Tibial artery (tissue), 4 donors: Measurements from ENCODE around the gene BRD3OS.

ENCODE experiments used
- DNase-seq, 2 donors: peaks; one replicate each; pipeline ENCODE4 v3.0.0-alpha.2; 2019
- H3K27ac ChIP-seq, 2 donors: fragments of 200-600 bp; sonication (generic) in 1 of 2; 1 replicate in 1 of 2; 2 replicates in 1 of 2; pipeline ENCODE4 v1.5.1; 2018 to 2019; ENCODE audit warnings: mild to moderate bottlenecking in 1 of 2
- H3K27me3 ChIP-seq, 2 donors: fragments of 200-600 bp; sonication (generic) in 1 of 2; one replicate each; pipeline versions ENCODE4 v1.5.1 to v1.6.0; 2016 to 2019
- H3K36me3 ChIP-seq, 3 donors: fragments of 200-600 bp; sonication (generic) in 2 of 3; one replicate each; pipeline ENCODE4 v1.5.1; 2016 to 2019; ENCODE audit warnings: mild to moderate bottlenecking in 2 of 3
- H3K4me1 ChIP-seq, 4 donors: fragments of 200-600 bp; sonication (generic) in 2 of 4; 1 replicate in 3 of 4; 2 replicates in 1 of 4; pipeline ENCODE4 v1.5.1; 2016 to 2019
- H3K4me3 ChIP-seq, 2 donors: fragments of 200-600 bp; sonication (generic) in 1 of 2; 1 replicate in 1 of 2; 2 replicates in 1 of 2; pipeline ENCODE4 v1.5.1; 2018 to 2019; ENCODE audit warnings: mild to moderate bottlenecking in 2 of 2
- H3K9me3 ChIP-seq, 3 donors: fragments of 200-600 bp; sonication (generic) in 1 of 3; one replicate each; pipeline ENCODE4 v1.5.1; 2016 to 2019
- CTCF ChIP-seq, 2 experiments: fragments of 200-600 bp in 1 of 2; fragments of 450-650 bp in 1 of 2; IDR thresholded peaks; one replicate each; pipeline ENCODE4 v1.5.1; 2017 to 2019; ENCODE audit warnings: antibody characterized with exemption in 2 of 2, mild to moderate bottlenecking in 1 of 2, moderate library complexity in 1 of 2
- intact Hi-C: fragments of 100-400 bp; cut with DNase I; formaldehyde crosslinking; loops from one replicate; pipeline ENCODE4 v1.15.0; 2023; ENCODE audit warnings: low total_unique reads

Gene BRD3OS

GRCh38 chr9:134061019-134061687 is 35.9 kb downstream of the BRD3OS start:
- H3K4me1 ChIP-seq: peaks cover 0 to 98% (median 67%) of the 10 kb centered on the region in 4 donors
- H3K4me3 ChIP-seq: no peak overlapping the region
- intact Hi-C loops: no loop called here
- no peak for TF ChIP-seq CTCF (IDR thresholded peaks at IDR 0.05)
- H3K9me3 ChIP-seq: no peaks in the 10 kb centered on the region
- no peaks in the 10 kb centered on the region for H3K36me3 ChIP-seq
- no peak for DNase-seq
- H3K27me3 ChIP-seq: no peaks in the 10 kb centered on the region
- no peak overlapping the region for H3K27ac ChIP-seq

GRCh38 chr9:134061688-134062371 is 36.5 kb downstream of the BRD3OS start:
- Histone ChIP-seq H3K36me3 (no peaks in the 10 kb centered on the region), H3K4me3 (no peak overlapping the region), H3K9me3 (no peaks in the 10 kb centered on the region), H3K27me3 (no peaks in the 10 kb centered on the region), H3K27ac (no peak overlapping the region), H3K4me1 (peaks cover 0 to 97% (median 66%) of the 10 kb centered on the region in 4 donors)
- no peak for TF ChIP-seq CTCF (IDR thresholded peaks at IDR 0.05)
- intact Hi-C loops: no loop called here
- DNase-seq: no peak

- DNase-seq: no peak
- Histone ChIP-seq H3K27ac (no peak overlapping the region), H3K4me1 (peaks cover 0 to 90% (median 64%) of the 10 kb centered on the region in 4 donors), H3K9me3 (no peaks in the 10 kb centered on the region), H3K4me3 (no peak overlapping the region), H3K36me3 (no peaks in the 10 kb centered on the region), H3K27me3 (no peaks in the 10 kb centered on the region)
- TF ChIP-seq CTCF (IDR thresholded peaks at IDR 0.05): no peak
- intact Hi-C loops: no loop called here
These were observed 37.3 kb downstream of the BRD3OS start for GRCh38 chr9:134062461-134063087.

GRCh38 chr9:134063088-134063570 is 37.8 kb downstream of the BRD3OS start:
- no peak for DNase-seq
- Histone ChIP-seq H3K27ac (no peak overlapping the region), H3K36me3 (no peaks in the 10 kb centered on the region), H3K4me3 (no peak overlapping the region), H3K9me3 (no peaks in the 10 kb centered on the region), H3K27me3 (no peaks in the 10 kb centered on the region), H3K4me1 (peaks cover 0 to 84% (median 59%) of the 10 kb centered on the region in 4 donors)
- intact Hi-C loops: no loop called here
- no peak for TF ChIP-seq CTCF (IDR thresholded peaks at IDR 0.05)

GRCh38 chr9:134063571-134064450 is 38.5 kb downstream of the BRD3OS start:
- DNase-seq: peak; percentile 13 to 44

More at GRCh38 chr9:134063571-134064450, 38.5 kb downstream of the BRD3OS start:
- Histone ChIP-seq H3K9me3 (no peaks in the 10 kb centered on the region), H3K4me1 (peaks cover 0 to 78% (median 55%) of the 10 kb centered on the region in 4 donors), H3K27me3 (no peaks in the 10 kb centered on the region), H3K4me3 (no peak overlapping the region), H3K27ac (no peak overlapping the region), H3K36me3 (no peaks in the 10 kb centered on the region)
- intact Hi-C loops: no loop called here
- no peak for TF ChIP-seq CTCF (IDR thresholded peaks at IDR 0.05)
